Measurements from ENCODE around the gene GSTT2B.
A peak's percentile ranks its signal among the peaks of the same experiment; 100 is the strongest.
"Not testable (repeated sequence)": the region's sequence is repeated elsewhere in the genome, so short reads cannot be mapped to it uniquely, and the experiment has no call there.

Gene GSTT2B

GRCh38 chr22:23938328-23939016 is 22.5 kb downstream of the GSTT2B start:
- no peak for DNase-seq

DNA sequence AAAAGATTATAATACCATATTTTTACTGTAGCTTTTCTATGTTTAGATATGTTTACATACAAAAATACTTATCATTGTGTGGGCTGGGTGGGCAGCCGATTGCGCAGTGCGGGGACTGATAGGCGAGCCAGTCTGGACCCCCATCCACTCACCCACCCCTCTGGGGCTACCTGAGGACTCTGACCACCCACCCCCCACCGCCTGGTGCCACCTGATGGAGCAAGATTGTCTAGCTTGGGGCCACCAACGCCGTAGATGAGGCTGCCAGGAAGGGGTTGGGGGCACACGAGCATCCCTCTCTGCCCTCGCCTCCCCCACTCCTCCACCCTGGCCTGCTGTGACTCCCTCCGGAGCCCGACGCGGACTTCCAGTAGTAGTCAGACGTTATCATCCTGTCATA is 34.4 kb downstream of the GSTT2B start:
- DNase-seq: no peak

DNA sequence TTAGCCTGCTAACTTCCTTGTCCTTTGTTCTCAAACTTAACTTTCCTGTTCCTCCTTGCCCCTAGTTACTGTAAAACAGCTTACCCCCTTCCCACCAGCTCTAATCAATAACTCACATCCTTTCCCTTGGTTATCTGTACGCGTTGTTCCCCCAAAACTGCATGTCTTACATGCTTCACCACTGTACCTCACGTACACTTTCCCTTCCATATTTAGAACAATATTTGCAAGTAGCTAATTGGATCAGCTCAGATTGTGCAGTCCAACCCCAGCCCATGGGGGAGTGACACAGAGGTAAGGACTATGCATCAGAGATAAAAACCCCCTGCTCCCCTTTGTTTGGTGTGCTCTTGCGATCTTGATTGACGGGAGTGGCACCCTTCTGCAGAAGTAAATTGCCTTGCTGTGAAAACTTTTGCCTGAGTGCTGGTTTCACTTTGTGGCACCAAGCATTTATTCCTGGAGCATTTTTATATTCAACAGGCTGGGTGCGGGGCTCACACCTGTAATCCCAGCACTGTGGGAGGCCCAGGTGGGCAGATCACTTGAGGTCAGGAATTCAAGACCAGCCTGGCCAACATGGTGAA is 35.9 kb downstream of the GSTT2B start:
- DNase-seq: no peak

DNA sequence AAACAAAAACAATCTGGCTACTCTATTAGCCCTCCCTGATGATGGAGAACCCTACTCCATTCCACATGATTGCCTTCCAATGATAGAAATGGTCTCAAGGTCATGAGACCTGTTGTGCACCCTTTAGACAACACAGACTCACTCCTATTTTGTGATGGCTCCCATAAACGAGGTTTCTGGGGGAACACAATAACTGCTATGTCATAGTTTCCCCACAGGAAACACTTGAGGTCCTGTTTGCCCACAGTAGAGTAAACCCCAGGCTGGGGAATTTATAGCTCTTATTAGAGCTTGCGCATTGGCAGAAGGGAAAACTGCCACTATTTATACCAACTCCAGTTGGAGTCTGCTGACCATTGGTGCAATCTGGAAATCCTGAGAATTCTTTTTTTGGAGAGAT is 38.1 kb downstream of the GSTT2B start:
- DNase-seq: peak; percentile 22

- not testable (repeated sequence) for DNase-seq
Measured at GRCh38 chr22:23921586-23922201, 39.3 kb downstream of the GSTT2B start.

GRCh38 chr22:23920267-23920611 is 40.8 kb downstream of the GSTT2B start:
- not testable (repeated sequence) for DNase-seq

DNA sequence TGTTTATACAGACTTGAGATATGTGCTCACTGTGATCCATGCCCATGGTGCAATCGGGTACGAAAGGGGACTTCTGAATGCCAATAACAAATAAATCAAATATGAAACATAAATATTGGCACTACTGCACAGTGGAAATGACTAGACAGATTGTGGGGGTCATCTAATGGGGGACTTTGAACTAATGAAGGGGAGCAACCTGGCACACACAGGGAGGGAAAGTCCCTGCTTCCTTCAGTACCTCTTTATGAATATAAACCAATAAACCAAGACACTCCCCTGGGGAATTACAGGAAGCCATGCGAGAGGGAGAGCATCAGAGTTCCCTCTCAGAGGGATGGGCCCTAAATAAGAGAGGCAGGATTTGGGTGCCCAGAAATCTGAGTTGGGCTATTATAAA is 45.7 kb downstream of the GSTT2B start:
- DNase-seq: no peak

GRCh38 chr22:23913661-23914353 is 47.2 kb downstream of the GSTT2B start:
- DNase-seq: peak; percentile 100

DNA sequence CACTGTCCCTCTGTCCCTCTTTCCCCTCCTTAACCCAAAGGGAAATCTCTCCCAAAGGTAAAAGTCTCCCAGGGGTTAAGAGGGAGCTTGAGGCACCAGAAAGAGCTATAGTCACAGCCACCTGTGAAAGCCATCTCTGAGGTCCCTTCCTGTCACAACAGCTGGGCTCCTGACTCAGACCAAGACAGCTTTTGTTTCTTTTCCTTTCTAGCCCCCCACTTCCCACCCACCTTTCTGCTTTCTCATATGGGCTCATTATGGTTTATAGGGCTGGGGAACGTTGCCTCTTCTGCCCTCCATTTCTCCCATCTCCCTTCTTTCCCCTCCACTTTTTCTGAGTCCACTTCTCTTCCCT is 47.7 kb downstream of the GSTT2B start:
- DNase-seq: no peak

GRCh38 chr22:23912293-23912903 is 48.6 kb downstream of the GSTT2B start:
- no peak for DNase-seq

GRCh38 chr22:23911318-23911980 is 49.5 kb downstream of the GSTT2B start:
- no peak for DNase-seq

DNA sequence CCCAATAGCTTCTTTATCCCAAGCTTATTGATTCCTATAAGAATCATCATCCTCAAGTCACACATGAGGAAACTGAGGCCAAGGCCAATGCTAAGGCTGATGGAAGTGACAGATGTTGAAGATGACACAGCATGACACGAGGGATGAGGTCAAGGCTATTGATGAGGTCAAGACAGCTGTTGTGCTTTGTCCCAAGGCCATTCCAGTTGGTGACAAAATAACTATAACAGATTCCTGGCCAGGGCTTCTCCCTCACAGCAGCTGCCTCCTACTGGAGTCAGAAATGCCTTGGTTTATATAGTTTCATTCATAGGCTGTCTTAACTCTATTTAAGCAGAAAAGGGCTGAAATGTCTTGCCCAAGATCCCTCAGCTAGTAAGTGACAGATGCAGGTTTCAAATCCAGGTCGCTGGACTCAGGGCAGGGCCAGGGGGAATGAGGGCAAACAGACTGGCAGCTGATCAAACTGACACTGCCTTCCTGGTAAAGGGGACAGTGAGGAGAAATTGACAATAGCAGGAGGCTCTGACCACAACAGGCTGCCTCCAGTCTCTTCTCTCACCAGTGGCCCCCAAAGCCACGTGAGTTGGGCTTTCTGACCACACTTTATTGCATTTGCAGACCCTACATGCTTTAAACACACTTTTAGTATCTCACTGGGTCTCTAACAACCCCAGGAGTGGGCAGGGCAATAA is 50.4 kb downstream of the GSTT2B start:
- DNase-seq: no peak

- no peak for DNase-seq
Measured at GRCh38 chr22:23909296-23909898, 51.6 kb downstream of the GSTT2B start.

- DNase-seq: no peak
Measured at GRCh38 chr22:23908587-23909205, 52.3 kb downstream of the GSTT2B start.

DNA sequence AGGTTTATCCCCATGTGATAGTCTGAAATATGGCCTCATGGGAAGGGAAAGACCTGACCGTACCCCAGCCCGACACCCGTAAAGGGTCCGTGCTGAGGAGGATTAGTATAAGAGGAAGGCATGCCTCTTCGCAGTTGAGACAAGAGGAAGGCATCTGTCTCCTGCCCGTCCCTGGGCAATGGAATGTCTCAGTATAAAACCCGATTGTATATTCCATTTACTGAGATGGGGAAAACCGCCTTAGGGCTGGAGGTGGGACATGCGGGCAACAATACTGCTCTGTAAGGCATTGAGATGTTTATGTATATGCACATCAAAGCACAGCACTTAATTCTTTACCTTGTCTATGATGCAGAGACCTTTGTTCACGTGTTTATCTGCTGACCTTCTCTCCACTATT is 53.6 kb downstream of the GSTT2B start:
- DNase-seq: not testable (repeated sequence)

Measured in inflammatory macrophage treated with lipopolysaccharide for 4 hours (primary cell).